HG03442 (cell line): ENCODE measurements around the gene TTLL12.

Experiments
- ATAC-seq: cut with Tn5 transposase; IDR thresholded peaks from one replicate; pipeline ENCODE4 v1.9.1; 2021; ENCODE audit warnings: mild to moderate bottlenecking, moderate library complexity; ENCODE audit not compliant: unreplicated experiment

The TTLL12 gene

GRCh38 chr22:43174941-43175531, 11.9 kb downstream of the TTLL12 start:
- no peak for ATAC-seq

DNA sequence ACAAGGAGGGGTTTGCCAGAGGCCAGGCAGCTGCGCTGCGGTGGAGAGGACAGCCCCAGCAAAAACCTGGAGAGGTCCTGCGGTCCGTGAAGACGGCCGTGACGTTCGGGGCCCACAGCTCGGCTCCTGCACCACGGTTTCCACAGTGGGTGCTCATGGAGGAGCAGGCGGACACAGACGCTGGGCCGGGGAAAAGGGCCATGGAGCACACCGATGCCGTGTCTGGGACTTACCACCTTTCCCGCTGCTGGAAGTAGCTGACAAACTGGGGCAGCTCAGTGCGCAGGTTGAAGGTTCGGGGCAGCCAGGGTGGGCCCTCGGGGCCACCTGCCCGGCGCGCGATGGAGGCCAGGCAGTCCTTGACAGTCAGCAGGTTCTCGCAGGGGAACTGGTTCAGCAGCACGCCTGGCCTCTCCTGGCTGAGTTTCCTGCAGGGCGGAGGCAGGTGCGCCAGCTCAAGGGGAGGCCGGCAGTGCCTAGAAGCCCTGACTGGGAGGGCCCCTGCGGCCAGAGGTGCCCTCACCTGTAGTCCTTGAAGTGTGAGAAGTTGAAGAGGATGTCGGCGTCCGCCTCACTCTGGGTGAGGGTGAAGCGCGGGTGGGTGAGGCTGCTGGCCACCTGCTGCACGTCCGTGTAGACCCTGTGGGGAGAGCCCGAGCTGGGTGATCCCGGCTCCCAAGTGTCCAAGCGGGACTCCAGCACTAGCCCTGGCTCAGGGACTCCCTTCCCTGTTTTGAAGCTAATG, 12.8 kb downstream of the TTLL12 start:
- no peak for ATAC-seq

DNA sequence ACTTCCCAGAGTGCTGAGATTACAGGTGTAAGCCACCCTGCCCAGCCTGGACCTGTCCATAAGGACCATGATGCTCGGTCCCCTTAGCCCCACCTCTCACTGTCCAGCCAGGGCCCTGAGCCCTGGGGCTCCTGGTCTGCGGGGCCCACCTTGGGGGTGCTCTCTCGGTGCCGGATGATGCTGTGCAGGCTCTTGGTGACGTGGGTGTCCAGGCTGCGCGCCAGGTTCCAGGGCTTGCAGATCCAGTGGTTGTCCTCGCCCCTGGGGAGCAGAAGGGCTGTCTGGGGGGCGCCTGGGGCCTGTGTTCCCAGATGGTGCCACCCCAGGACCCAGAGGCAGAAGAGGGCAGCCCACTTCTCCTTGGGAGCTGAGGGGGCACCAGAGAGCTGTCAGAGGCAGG, 13.4 kb downstream of the TTLL12 start:
- ATAC-seq, result no peak

DNA sequence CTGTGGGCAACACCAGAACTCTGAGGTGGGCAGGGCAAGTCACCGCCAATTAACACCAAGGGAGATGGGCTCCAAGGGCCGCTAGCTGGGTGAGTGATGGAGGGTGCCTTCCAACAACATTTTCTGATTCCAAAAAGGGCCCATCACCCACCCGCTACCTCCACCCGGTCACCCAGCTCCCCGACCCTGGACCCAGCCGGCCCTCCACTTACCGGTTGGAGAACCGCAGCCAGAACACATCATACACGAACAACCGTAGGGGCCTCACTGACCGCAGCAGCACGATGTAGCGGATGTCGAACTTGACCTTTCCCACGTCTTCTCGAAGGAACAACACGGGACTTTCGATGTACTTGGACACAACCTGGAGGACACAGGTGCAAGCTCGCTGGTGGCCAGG, 14.7 kb downstream of the TTLL12 start:
- ATAC-seq, result no peak

GRCh38 chr22:43171607-43172006, 15.3 kb downstream of the TTLL12 start:
- no peak for ATAC-seq

GRCh38 chr22:43171019-43171491, 15.9 kb downstream of the TTLL12 start:
- ATAC-seq, result no peak

- no peak for ATAC-seq
These were observed 16.8 kb downstream of the TTLL12 start for GRCh38 chr22:43170131-43170480.

GRCh38 chr22:43169310-43170130, 17.4 kb downstream of the TTLL12 start:
- no peak for ATAC-seq

DNA sequence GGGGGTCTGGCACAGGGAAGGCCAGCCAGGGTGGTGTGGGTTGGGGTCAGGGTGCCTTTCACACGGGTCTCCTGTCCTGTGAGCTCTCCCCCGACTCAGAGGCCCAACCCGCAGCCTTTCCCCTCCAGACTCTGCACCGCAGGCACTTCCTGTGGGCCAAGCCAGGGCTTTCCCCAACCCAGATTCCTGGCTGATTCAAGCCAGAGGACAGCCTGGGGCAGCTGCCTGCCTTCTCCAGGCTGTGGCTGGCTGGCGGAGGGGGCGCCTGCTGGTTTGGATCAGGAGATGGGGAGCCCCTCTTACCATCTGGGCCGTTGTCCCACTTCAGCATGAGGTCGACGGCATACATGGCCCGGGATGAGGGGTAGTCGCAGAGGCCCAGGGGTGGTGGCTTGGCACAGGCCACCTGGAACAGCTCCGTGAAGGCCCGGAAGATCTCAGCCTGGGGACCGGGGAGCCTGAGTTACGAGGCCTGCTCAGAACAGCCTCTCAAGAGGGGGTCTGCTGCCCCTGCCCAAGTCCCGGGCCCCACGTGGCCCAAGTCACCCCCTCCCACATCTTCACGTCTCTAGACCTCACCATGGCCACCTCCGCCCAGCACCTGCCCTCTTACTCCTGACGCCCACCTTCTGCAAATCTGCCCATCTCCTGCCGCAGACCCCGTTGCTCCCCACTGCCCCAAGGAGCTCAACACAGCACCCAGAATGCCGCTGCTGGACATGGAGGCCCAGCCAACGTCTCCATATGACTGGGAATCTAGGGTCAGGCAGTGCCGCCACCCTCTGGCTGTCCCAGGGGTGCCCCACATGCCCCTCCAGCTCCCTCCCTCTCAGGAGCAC, 18.2 kb downstream of the TTLL12 start:
- no peak for ATAC-seq

DNA sequence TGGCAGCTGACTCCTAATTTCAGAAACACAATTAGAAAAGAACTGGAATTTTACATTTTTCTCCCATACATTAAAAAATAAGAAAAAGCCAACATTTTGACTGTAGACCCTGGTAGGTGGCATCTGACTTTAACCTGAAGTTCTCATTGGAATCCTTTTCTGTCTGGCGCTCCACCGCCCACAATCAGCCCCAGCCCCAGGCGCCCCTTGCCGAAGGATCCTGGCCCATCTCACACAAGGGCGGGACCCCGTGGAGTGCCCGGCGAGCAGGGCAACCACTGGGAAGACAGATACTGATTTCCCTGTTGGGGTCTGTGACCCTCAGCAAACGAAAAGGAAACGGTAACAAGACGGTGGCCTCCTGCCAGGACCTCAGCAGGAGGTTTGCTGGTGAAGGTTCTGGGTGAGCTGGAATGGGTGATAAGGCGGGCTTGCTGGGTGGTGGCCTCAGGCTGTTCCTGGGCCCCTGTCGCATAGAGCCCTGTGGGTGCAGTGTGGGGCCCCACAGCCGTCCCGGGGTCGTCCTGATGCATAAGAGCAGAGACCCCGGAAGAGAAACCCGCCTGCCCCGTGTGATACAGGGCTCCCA, 19.8 kb downstream of the TTLL12 start:
- ATAC-seq, result no peak

DNA sequence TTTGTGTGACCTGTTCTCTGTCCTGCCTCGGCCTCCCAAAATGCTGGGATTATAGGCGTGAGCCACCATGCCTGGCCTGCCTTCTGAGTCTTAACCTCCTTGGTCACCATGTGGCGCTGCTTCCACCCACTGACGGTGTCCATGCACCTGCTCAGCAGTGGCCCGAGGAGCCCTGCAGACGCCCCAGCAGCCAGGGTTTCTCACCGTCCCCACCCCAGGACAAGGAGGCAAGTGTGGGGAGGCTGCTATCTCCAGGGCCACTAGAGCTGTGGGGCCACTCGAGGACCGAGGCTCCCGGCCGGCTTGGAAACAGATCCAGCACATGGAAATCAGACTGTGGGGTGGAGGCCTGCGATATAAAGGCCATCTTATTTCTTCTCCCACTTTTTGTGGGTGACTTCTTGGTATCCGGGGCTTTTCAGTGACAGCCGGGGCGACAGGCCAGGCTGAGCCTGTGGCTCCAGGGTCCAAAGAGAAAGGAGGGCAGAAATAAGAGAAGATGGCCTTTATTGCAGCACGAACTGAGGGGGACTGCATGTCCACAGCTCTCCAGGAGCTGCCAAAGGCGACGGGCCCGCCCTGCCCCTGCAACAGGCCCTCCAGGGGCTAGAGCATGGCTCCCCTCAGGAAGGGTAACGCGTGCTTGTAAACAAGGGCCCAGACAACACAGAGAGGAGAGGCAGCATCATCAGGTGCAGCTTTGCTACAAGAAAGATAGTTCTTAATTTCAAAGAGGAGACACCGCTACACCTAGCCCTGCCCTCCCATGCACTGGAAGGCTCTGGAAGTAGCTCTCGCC, 20.6 kb downstream of the TTLL12 start:
- ATAC-seq, result no peak

GRCh38 chr22:43164636-43165035, 22.3 kb downstream of the TTLL12 start:
- ATAC-seq, result no peak

GRCh38 chr22:43163241-43163795, 23.6 kb downstream of the TTLL12 start:
- ATAC-seq, result no peak

GRCh38 chr22:43162412-43163150, 24.4 kb downstream of the TTLL12 start:
- no peak for ATAC-seq

DNA sequence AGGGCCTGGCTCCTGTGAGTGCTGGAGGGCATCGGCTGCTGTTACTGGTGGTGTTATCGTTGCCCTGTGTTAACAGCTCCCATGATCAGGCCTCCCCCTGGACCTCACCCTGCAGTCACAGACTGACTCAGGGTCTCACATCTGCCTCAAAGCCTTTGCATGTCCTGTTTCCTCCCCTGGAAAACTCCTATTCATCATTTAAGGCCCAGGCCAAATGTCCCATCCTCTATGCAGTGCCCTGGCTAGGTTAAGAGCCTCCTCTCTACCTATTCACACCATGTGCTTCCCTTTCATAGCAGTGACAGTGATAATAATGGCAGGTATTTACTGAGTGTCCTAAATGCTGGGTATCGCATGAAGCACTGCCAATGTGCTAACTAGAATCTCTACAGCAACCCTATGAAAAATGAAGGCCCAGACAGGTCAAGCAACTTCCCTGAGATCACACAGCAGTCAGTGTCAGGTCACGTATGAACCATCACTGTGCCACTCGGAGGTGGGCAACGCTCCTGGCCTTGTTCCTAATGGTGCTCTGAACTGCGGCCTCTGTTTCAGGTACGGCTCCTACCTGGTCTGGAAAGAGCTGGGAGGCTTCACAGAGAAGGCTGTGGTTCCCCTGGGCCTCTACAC, 26.3 kb downstream of the TTLL12 start:
- ATAC-seq, result no peak

DNA sequence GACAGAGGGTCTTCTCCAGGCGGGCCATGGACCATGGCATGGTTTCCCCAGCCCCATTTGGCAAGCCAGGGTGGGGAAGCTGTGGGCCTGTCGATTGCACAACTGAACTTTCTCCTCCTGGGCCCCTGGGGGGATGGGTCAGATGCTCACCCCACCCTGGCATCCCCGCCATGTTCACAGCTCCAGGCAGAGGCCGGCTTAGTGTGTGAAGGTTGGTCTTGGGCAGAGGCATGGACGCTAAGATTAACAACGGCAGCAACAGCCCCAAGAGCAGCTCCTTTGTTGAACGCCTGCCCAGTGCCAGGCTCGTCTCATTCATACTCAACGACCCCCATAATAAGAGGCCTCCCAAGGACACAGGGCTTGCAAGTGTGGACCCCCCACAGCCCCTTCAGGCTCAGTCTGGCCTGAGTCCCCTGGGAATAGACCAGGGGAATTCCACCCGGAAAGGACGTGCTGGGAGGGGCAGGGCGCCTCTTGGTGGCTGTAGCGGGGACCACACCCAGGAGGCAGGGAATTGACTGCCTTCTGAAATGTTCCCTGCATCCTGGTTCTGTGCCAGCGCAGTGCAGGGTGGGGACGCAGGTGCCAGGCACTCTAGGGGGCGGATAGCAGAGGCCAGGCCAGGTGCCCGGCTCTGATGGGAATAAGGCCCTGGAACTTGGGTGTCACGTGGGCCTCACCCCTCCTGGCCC, 27.3 kb downstream of the TTLL12 start:
- no peak for ATAC-seq

DNA sequence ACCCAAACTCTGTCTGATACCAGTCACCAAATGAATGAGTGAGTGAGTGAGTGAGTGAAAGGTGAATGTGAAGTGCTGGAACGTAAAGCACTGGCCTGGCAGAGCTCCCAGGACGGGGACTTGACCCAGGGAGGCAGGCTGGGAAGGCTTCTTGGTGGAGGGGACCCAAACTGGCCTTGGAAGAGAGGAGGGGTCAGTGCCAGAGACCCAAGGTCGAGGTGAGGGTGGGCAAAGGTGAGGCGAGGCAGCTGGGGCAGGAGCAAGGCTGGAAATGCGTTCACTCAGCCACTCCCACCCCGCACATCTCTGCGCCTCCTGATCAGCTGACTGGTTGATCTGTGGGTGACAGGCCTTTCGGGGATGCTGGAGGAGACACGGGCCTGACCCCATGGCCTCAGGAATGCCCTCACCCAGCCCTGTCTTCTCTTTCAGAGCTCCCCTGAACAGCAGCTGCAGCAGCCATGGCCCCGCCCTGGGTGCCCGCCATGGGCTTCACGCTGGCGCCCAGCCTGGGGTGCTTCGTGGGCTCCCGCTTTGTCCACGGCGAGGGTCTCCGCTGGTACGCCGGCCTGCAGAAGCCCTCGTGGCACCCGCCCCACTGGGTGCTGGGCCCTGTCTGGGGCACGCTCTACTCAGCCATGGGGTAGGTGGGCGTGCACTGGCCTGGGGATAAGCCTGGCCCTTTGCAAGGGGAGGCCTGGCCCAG, 28.0 kb downstream of the TTLL12 start:
- ATAC-seq, result no peak
